Fibroblast of lung (primary cell): Measurements from ENCODE around the gene PALMD.

Source experiments
- EZH2 ChIP-seq: IDR thresholded peaks from 2 replicates; pipeline ENCODE4 v1.5.1; 2012; ENCODE audit warnings: low read length, control low read depth, mild to moderate bottlenecking; ENCODE audit errors: missing control alignments
- TF ChIP-seq, protein P1 (sequence below), 2 donors: IDR thresholded peaks in 1 of 2; conservative IDR thresholded peaks in 1 of 2; 1 replicate in 1 of 2; 2 replicates in 1 of 2; pipeline ENCODE4 v1.5.1; 2011 to 2012; ENCODE audit warnings: low read length in 2 of 2, control low read depth in 1 of 2, inconsistent platforms in 1 of 2, low read depth in 1 of 2, mild to moderate bottlenecking in 1 of 2

DNA sequence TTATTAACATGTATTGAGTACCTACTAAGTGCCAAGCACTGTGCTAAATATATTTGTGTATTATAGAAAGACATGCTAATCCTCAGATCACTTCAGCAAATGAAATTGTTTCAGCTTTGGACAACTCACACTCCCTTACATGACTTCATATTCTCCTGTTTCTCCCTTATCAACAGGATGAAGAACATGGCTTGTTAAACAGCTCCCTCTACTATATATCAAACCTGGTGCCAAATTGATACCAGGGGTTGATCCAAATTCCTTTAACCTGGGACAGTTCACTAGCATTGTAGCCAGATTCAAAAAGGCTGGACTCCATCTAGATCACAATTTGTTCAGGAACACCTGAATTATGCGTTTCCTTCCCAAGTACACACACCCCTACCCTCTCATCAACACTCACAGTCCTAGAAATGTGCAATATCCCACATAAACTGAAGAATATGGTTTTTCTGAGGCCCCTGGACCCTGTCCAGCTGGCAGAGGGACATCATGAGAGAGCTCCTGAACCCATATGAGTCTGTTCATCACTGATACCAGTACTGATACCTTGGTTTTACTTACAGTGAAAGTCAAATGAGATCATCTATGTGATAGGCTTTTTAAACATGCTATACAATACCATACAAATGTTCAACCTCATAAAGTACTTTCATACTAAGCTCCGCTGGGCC, 47.0 kb upstream of the PALMD start:
- TF ChIP-seq, protein P1, sequence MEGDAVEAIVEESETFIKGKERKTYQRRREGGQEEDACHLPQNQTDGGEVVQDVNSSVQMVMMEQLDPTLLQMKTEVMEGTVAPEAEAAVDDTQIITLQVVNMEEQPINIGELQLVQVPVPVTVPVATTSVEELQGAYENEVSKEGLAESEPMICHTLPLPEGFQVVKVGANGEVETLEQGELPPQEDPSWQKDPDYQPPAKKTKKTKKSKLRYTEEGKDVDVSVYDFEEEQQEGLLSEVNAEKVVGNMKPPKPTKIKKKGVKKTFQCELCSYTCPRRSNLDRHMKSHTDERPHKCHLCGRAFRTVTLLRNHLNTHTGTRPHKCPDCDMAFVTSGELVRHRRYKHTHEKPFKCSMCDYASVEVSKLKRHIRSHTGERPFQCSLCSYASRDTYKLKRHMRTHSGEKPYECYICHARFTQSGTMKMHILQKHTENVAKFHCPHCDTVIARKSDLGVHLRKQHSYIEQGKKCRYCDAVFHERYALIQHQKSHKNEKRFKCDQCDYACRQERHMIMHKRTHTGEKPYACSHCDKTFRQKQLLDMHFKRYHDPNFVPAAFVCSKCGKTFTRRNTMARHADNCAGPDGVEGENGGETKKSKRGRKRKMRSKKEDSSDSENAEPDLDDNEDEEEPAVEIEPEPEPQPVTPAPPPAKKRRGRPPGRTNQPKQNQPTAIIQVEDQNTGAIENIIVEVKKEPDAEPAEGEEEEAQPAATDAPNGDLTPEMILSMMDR (conservative IDR thresholded peaks at IDR 0.05 in 1 of 2, IDR thresholded peaks at IDR 0.05 in 1 of 2; ENCODE audit: low read depth in 1 of 2, low read length in 2 of 2): no peak
- TF ChIP-seq EZH2: no peak
